HepG2 (cell line): ENCODE data around the gene S100A16. TPM values are rescaled to one million over a fixed set of nuclear protein-coding genes. Genes with fewer than 3 reads are reported as not detected.
"Not testable (repeated sequence)": the region's sequence is repeated elsewhere in the genome, so short reads cannot be mapped to it uniquely, and the experiment has no call there.

Experiments
- ATAC-seq: fragments of 200-7000 bp; cut with Tn5 transposase; 3 replicates; pipeline ENCODE4 v1.9.1; 2020; ENCODE audit warnings: mild to moderate bottlenecking, moderate library complexity
- BruUV-seq: library from RNA; stranded (reverse); fragments of 400-500 nt; replicated peaks from 2 replicates; lab custom pipeline; 2021; lab: Mats Ljungman, UMichigan
- CTCF ChIA-PET: fragments of 300-600 bp; formaldehyde crosslinking; extraction: SDS; loops from one replicate; lab custom pipeline; 2021; ENCODE audit warnings: low total read pairs, inconsistent platforms, low intra/inter-chr PET ratio; lab: Yijun Ruan, JAX
- POLR2A ChIA-PET: fragments of 350-600 bp; sonication (Branson Sonifier 250); formaldehyde crosslinking; loops from one replicate; lab custom pipeline; 2020; ENCODE audit warnings: antibody characterized with exemption, inconsistent platforms; lab: Yijun Ruan, JAX
- DNase-seq: peaks from one replicate; pipeline ENCODE4 v3.0.0-alpha.2; 2015; ENCODE audit warnings: low spot score
- FAIRE-seq: peaks from 3 replicates; lab custom pipeline; 2011; peaks lifted over from hg19 to GRCh38; lab: Jason Lieb, UNC
- H2AFZ ChIP-seq: one replicate; pipeline ENCODE4 v1.6.1; 2011; ENCODE audit warnings: low read length, inconsistent platforms
- H3K27ac ChIP-seq: fragments of 300-600 bp; 3 replicates; pipeline ENCODE4 v1.8.0; 2011; ENCODE audit warnings: mixed run types, mild to moderate bottlenecking, mixed read lengths, low read length, inconsistent platforms; ENCODE audit not compliant: insufficient read depth; ENCODE audit errors: extremely low read length
- H3K27me3 ChIP-seq, 2 experiments: fragments of 200-600 bp in 1 of 2; 2 replicates in 1 of 2; 3 replicates in 1 of 2; pipeline versions ENCODE4 v1.6.0 to v1.8.0; 2011; ENCODE audit warnings: low read length in 2 of 2, mild to moderate bottlenecking in 2 of 2, moderate library complexity in 2 of 2, inconsistent platforms in 1 of 2; ENCODE audit not compliant: insufficient read depth in 2 of 2, control insufficient read depth in 1 of 2
- H3K36me3 ChIP-seq, 2 experiments: fragments of 200-600 bp in 1 of 2; replicated peaks in 1 of 2; 2 replicates in 1 of 2; 3 replicates in 1 of 2; pipeline versions ENCODE4 v1.5.1 to v1.8.0; 2011; ENCODE audit warnings: low read length in 2 of 2, inconsistent platforms in 1 of 2; ENCODE audit not compliant: insufficient read depth in 2 of 2, control insufficient read depth in 1 of 2
- H3K4me1 ChIP-seq: 2 replicates; pipeline ENCODE4 v1.5.1; 2012; ENCODE audit warnings: low read length, inconsistent platforms; ENCODE audit not compliant: insufficient read depth
- H3K4me2 ChIP-seq: 2 replicates; pipeline ENCODE4 v1.6.0; 2011; ENCODE audit warnings: low read depth, low read length, inconsistent platforms
- H3K4me3 ChIP-seq, 3 experiments: fragments of 200-600 bp in 1 of 3; sonication (generic), shearing (Covaris generic) in 1 of 3; replicated peaks in 1 of 3; 2 replicates each; pipeline ENCODE4 v1.5.1; 2011 to 2016; ENCODE audit warnings: low read length in 3 of 3, inconsistent platforms in 2 of 3, low read depth in 2 of 3, mild to moderate bottlenecking in 2 of 3, control low read depth in 1 of 3, mixed read lengths in 1 of 3; ENCODE audit not compliant: insufficient read depth in 1 of 3
- H3K79me2 ChIP-seq: one replicate; pipeline ENCODE4 v1.6.1; 2011; ENCODE audit warnings: low read length, inconsistent platforms; ENCODE audit not compliant: insufficient read depth
- H3K9ac ChIP-seq: 2 replicates; pipeline ENCODE4 v1.6.0; 2011; ENCODE audit warnings: mild to moderate bottlenecking, low read depth, low read length, inconsistent platforms; ENCODE audit not compliant: insufficient read depth
- H3K9me3 ChIP-seq: 2 replicates; pipeline ENCODE4 v1.5.1; 2012; ENCODE audit warnings: mild to moderate bottlenecking, low read length
- H4K20me1 ChIP-seq: 2 replicates; pipeline ENCODE4 v1.6.0; 2011; ENCODE audit warnings: inconsistent platforms, mild to moderate bottlenecking, low read length, moderate library complexity; ENCODE audit not compliant: insufficient read depth
- ATF2 ChIP-seq: sonication (generic); formaldehyde crosslinking; IDR thresholded peaks from 2 replicates; pipeline ENCODE4 v1.4.0; 2020; ENCODE audit warnings: missing genetic modification reagents
- GMEB1 ChIP-seq: sonication (generic); formaldehyde crosslinking; IDR thresholded peaks from 2 replicates; pipeline ENCODE4 v1.5.1; 2020; ENCODE audit warnings: missing genetic modification reagents, mild to moderate bottlenecking, borderline replicate concordance
- KLF13 ChIP-seq: sonication (generic); formaldehyde crosslinking; IDR thresholded peaks from 2 replicates; pipeline ENCODE4 v1.4.0; 2020; ENCODE audit warnings: mild to moderate bottlenecking, missing genetic modification reagents
- NFKB2 ChIP-seq: sonication (generic); formaldehyde crosslinking; IDR thresholded peaks from 2 replicates; pipeline ENCODE4 v1.4.0; 2020; ENCODE audit warnings: missing genetic modification reagents, borderline replicate concordance
- PHB2 ChIP-seq: fragments of 450-650 bp; IDR thresholded peaks from 2 replicates; pipeline ENCODE4 v1.6.1; 2018; ENCODE audit not compliant: partially characterized antibody
- RBAK ChIP-seq: sonication (generic); formaldehyde crosslinking; IDR thresholded peaks from 2 replicates; pipeline ENCODE4 v1.5.1; 2020; ENCODE audit warnings: mild to moderate bottlenecking, missing genetic modification reagents
- RBFOX2 ChIP-seq: fragments of 200-400 bp; formaldehyde crosslinking; IDR thresholded peaks from 2 replicates; pipeline ENCODE4 v1.6.1; 2017; ENCODE audit warnings: low read depth, mild to moderate bottlenecking, low read length
- STAT5B ChIP-seq: sonication (generic); formaldehyde crosslinking; IDR thresholded peaks from 2 replicates; pipeline ENCODE4 v1.4.0; 2020; ENCODE audit warnings: missing genetic modification reagents
- TBL1XR1 ChIP-seq: fragments of 150-350 bp; IDR thresholded peaks from 2 replicates; pipeline ENCODE4 v1.6.1; 2014; ENCODE audit warnings: borderline replicate concordance, low read length; ENCODE audit not compliant: partially characterized antibody
- WGBS: methylation state at CpG from one replicate; pipeline ENCODE4 v1.1.6; 2017; ENCODE audit warnings: low lambda C conversion rate; 5-methylcytosine and 5-hydroxymethylcytosine counted together
- in situ Hi-C: cut with HindIII; loops from 2 replicates; pipeline ENCODE4 v1.10.0; 2017; ENCODE audit warnings: low pct_unique_long_range_greater_than_20kb; ENCODE audit not compliant: extremely low pct_ligation_motif_present
- intact Hi-C: fragments of 100-400 bp; cut with micrococcal nuclease; formaldehyde crosslinking; loops from one replicate; pipeline ENCODE4 v1.10.0; 2022; ENCODE audit not compliant: unreplicated experiment
- polyA plus RNA-seq, 8 experiments: library from polyadenylated mRNA; depleted of rRNA in 3 of 8; stranded (reverse) in 7 of 8; unstranded in 1 of 8; fragments of >200 nt; fragmentation: Illumina TruSeq in 4 of 8; extraction: Trizol in 4 of 8; gene quantifications; 2 replicates each; pipeline versions ENCODE4 v1.2.1 to v1.2.3, GENCODE V29; 2011 to 2016; ENCODE audit warnings: low read depth in 4 of 8, missing spikeins in 1 of 8, mixed read lengths in 1 of 8; ENCODE audit not compliant: insufficient read depth in 1 of 8
- total RNA-seq, 5 experiments: library from RNA; depleted of rRNA; stranded (reverse); fragments of >200 nt; fragmentation: Illumina TruSeq; extraction: Trizol; gene quantifications; 2 replicates each; pipeline ENCODE4 v1.2.3, GENCODE V29; 2016; ENCODE audit warnings: low read depth in 1 of 5

S100A16 gene
- total and polyA plus RNA-seq, 2 of the 13 experiments (the other 11 are each of a cell fraction or from before 2014, with no cell fraction given), result 46.0 to 195 TPM

GRCh38 chr1:153640861-153641260, 27.9 kb upstream of the S100A16 start (continued):
- TF ChIP-seq GMEB1 (CRISPR knock-in tag), result no peak
- no peak for TF ChIP-seq PHB2
- TF ChIP-seq NFKB2 (CRISPR knock-in tag), result no peak
- TF ChIP-seq KLF13 (CRISPR knock-in tag), result no peak
- TF ChIP-seq RBAK (CRISPR knock-in tag), result no peak
- no peak for TF ChIP-seq ATF2 (CRISPR knock-in tag)
- no peak for TF ChIP-seq STAT5B (CRISPR knock-in tag)
- no peak for TF ChIP-seq RBFOX2
- no peak for TF ChIP-seq TBL1XR1
- TF ChIP-seq, all 625 proteins: peak for 0

- Histone ChIP-seq H3K36me3 (peaks cover 27 to 91% of the 10 kb centered on the region in 2 experiments), H3K79me2 (peaks cover 26% of the 10 kb centered on the region), H3K4me1 (peaks cover 30% of the 10 kb centered on the region)
- BruUV-seq, ATAC-seq, H4K20me1 ChIP-seq, H3K4me3 ChIP-seq, in situ Hi-C loops, H3K9me3 ChIP-seq, DNase-seq, H3K4me2 ChIP-seq, intact Hi-C loops, H3K27ac ChIP-seq, CTCF ChIA-PET, H2AFZ ChIP-seq, H3K27me3 ChIP-seq, FAIRE-seq, H3K9ac ChIP-seq: not testable (repeated sequence)
- WGBS, result 100% methylated on average over 4 of the region's 5 CpGs
- POLR2A ChIA-PET, result interaction anchor here (0.6 to 3.6 kb wide), 4 partner anchors 9 to 968 kb away, joined by 3 to 16 read pairs (median 4); partner anchors contain the start of genes S100A1 and S100A13
Measured at GRCh38 chr1:153640213-153640612, 27.3 kb upstream of the S100A16 start.
